H9 (cell line): Measurements from ENCODE around the gene QRICH2. TPM values are rescaled to one million over a fixed set of nuclear protein-coding genes. Genes with fewer than 3 reads are reported as not detected.

Experiments used
- DNase-seq: peaks from one replicate; pipeline ENCODE4 v3.0.0-alpha.2; 2017
- H2AFZ ChIP-seq: one replicate; pipeline ENCODE4 v1.6.1; 2013; ENCODE audit warnings: mild to moderate bottlenecking, low read length, control low read depth, moderate library complexity
- H2AK5ac ChIP-seq: 2 replicates; pipeline ENCODE4 v1.6.1; 2013; ENCODE audit warnings: low read length, control low read depth, mixed read lengths; ENCODE audit not compliant: insufficient read length
- H2BK120ac ChIP-seq: one replicate; pipeline ENCODE4 v1.6.1; 2013; ENCODE audit warnings: low read depth, mild to moderate bottlenecking, low read length, control low read depth, inconsistent platforms; ENCODE audit not compliant: poor library complexity, severe bottlenecking
- H2BK12ac ChIP-seq: 2 replicates; pipeline ENCODE4 v1.6.1; 2013; ENCODE audit warnings: low read length, control low read depth, mixed read lengths, low read depth; ENCODE audit not compliant: insufficient read length
- H2BK15ac ChIP-seq: 2 replicates; pipeline ENCODE4 v1.6.1; 2013; ENCODE audit warnings: low read depth, low read length, control low read depth
- H2BK20ac ChIP-seq: one replicate; pipeline ENCODE4 v1.6.1; 2013; ENCODE audit warnings: low read depth, mild to moderate bottlenecking, low read length, control low read depth, inconsistent platforms; ENCODE audit not compliant: poor library complexity, severe bottlenecking
- H2BK5ac ChIP-seq: 2 replicates; pipeline ENCODE4 v1.6.1; 2013; ENCODE audit warnings: low read length, control low read depth, mixed read lengths; ENCODE audit not compliant: insufficient read length
- H3K14ac ChIP-seq: 2 replicates; pipeline ENCODE4 v1.6.1; 2013; ENCODE audit warnings: low read length, control low read depth; ENCODE audit not compliant: insufficient read depth
- H3K18ac ChIP-seq: 2 replicates; pipeline ENCODE4 v1.6.1; 2013; ENCODE audit warnings: low read depth, mild to moderate bottlenecking, mixed read lengths, low read length, control low read depth; ENCODE audit not compliant: insufficient read length
- H3K23ac ChIP-seq: 2 replicates; pipeline ENCODE4 v1.6.1; 2013; ENCODE audit warnings: low read length, control low read depth, mixed read lengths, low read depth; ENCODE audit not compliant: insufficient read length
- H3K23me2 ChIP-seq: 2 replicates; pipeline ENCODE4 v1.6.1; 2013; ENCODE audit warnings: low read depth, mild to moderate bottlenecking, mixed read lengths, low read length, control low read depth; ENCODE audit not compliant: insufficient read length, poor library complexity, severe bottlenecking
- H3K27ac ChIP-seq: 2 replicates; pipeline ENCODE4 v1.5.1; 2013; ENCODE audit warnings: low read length, control low read depth, mixed read lengths, low read depth; ENCODE audit not compliant: insufficient read length
- H3K27me3 ChIP-seq: 2 replicates; pipeline ENCODE4 v1.6.1; 2013; ENCODE audit warnings: low read length, control low read depth, inconsistent platforms; ENCODE audit not compliant: insufficient read depth
- H3K4ac ChIP-seq: 2 replicates; pipeline ENCODE4 v1.6.1; 2013; ENCODE audit warnings: low read depth, mild to moderate bottlenecking, control low read depth, inconsistent platforms, low read length, moderate library complexity
- H3K4me1 ChIP-seq: 2 replicates; pipeline ENCODE4 v1.6.1; 2013; ENCODE audit warnings: low read length, control low read depth, inconsistent platforms; ENCODE audit not compliant: insufficient read depth
- H3K4me2 ChIP-seq: 2 replicates; pipeline ENCODE4 v1.6.1; 2013; ENCODE audit warnings: low read length, control low read depth, mixed read lengths; ENCODE audit not compliant: insufficient read length, insufficient read depth
- H3K56ac ChIP-seq: 2 replicates; pipeline ENCODE4 v1.6.1; 2013; ENCODE audit warnings: low read depth, mild to moderate bottlenecking, mixed read lengths, low read length, control low read depth; ENCODE audit not compliant: insufficient read length
- H3K79me1 ChIP-seq: 2 replicates; pipeline ENCODE4 v1.6.1; 2013; ENCODE audit warnings: low read depth, mild to moderate bottlenecking, moderate library complexity, low read length, control low read depth, inconsistent platforms; ENCODE audit not compliant: insufficient read depth, poor library complexity, severe bottlenecking
- H3K79me2 ChIP-seq: 2 replicates; pipeline ENCODE4 v1.6.1; 2013; ENCODE audit warnings: low read length, control low read depth, inconsistent platforms; ENCODE audit not compliant: insufficient read depth
- H3K9ac ChIP-seq: 2 replicates; pipeline ENCODE4 v1.6.1; 2013; ENCODE audit warnings: low read length, control low read depth, mixed read lengths; ENCODE audit not compliant: insufficient read length; ENCODE audit errors: extremely low read depth
- H3K9me3 ChIP-seq: one replicate; pipeline ENCODE4 v1.6.1; 2013; ENCODE audit warnings: low read depth, low read length, inconsistent platforms; ENCODE audit not compliant: control insufficient read depth
- H3T11ph ChIP-seq: one replicate; pipeline ENCODE4 v1.6.1; 2013; ENCODE audit warnings: mild to moderate bottlenecking, low read length, control low read depth, inconsistent platforms
- H4K20me1 ChIP-seq: one replicate; pipeline ENCODE4 v1.6.1; 2013; ENCODE audit not compliant: control insufficient read depth, insufficient read length, insufficient read depth
- H4K5ac ChIP-seq: 2 replicates; pipeline ENCODE4 v1.6.1; 2013; ENCODE audit warnings: low read depth, mild to moderate bottlenecking, mixed read lengths, low read length, control low read depth; ENCODE audit not compliant: insufficient read length
- H4K8ac ChIP-seq: replicated peaks from 2 replicates; pipeline ENCODE4 v1.6.1; 2013; ENCODE audit warnings: low read length, control low read depth, mixed read lengths, low read depth; ENCODE audit not compliant: insufficient read length
- H4K91ac ChIP-seq: 2 replicates; pipeline ENCODE4 v1.6.1; 2013; ENCODE audit warnings: low read depth, mild to moderate bottlenecking, moderate library complexity, mixed read lengths, low read length, control low read depth; ENCODE audit not compliant: insufficient read length
- H3K27ac Mint-ChIP-seq, 3 experiments: 2 replicates in 2 of 3; 3 replicates in 1 of 3; pipeline ENCODE4 v1.8.0; 2020 to 2021; ENCODE audit warnings: mixed read lengths in 3 of 3, mild to moderate bottlenecking in 1 of 3, moderate library complexity in 1 of 3
- H3K27me3 Mint-ChIP-seq: 2 replicates; pipeline ENCODE4 v1.8.0; 2021; ENCODE audit warnings: low read depth, mild to moderate bottlenecking, moderate library complexity, mixed read lengths
- H3K36me3 Mint-ChIP-seq, 3 experiments: 2 replicates in 2 of 3; 3 replicates in 1 of 3; pipeline ENCODE4 v1.8.0; 2020 to 2021; ENCODE audit warnings: low read depth in 3 of 3, mixed read lengths in 3 of 3; ENCODE audit not compliant: insufficient read depth in 1 of 3
- H3K4me1 Mint-ChIP-seq, 2 experiments: 2 replicates each; pipeline ENCODE4 v1.8.0; 2020; ENCODE audit warnings: mixed read lengths in 2 of 2
- H3K4me3 Mint-ChIP-seq, 2 experiments: 2 replicates in 1 of 2; 3 replicates in 1 of 2; pipeline ENCODE4 v1.8.0; 2020 to 2021; ENCODE audit warnings: mild to moderate bottlenecking in 2 of 2, mixed read lengths in 2 of 2, moderate library complexity in 1 of 2
- H3K9me3 Mint-ChIP-seq, 2 experiments: 2 replicates in 1 of 2; 3 replicates in 1 of 2; pipeline ENCODE4 v1.8.0; 2020; ENCODE audit warnings: mild to moderate bottlenecking in 2 of 2, mixed read lengths in 2 of 2, moderate library complexity in 1 of 2
- CTCF ChIP-seq: fragments of 200-600 bp; sonication (generic); conservative IDR thresholded peaks from 3 replicates; pipeline ENCODE4 v1.8.0; 2021; ENCODE audit warnings: antibody characterized with exemption, mild to moderate bottlenecking
- WGBS: extraction: QIAGEN DNeasy Blood & Tissue Kit; methylation state at CpG from one replicate; pipeline ENCODE4 v1.1.7; 2013; ENCODE audit warnings: missing lambda C conversion rate, low lambda C conversion rate, mixed read lengths; ENCODE audit not compliant: insufficient read length; ENCODE audit errors: extremely low coverage; 5-methylcytosine and 5-hydroxymethylcytosine counted together
- total RNA-seq: library from RNA; stranded (reverse); gene quantifications from 2 replicates; pipeline ENCODE4 v1.2.1, GENCODE V29; 2021

QRICH2 gene
- total RNA-seq, 1 experiment from 2014 or later: 3.2 TPM

GRCh38 chr17:76327696-76328095 is 19.6 kb upstream of the QRICH2 start:
- H2BK120ac ChIP-seq: no peak overlapping the region
- H2AFZ ChIP-seq: no peak overlapping the region
- H2AK5ac ChIP-seq: no peak overlapping the region
- no peak overlapping the region for H4K5ac ChIP-seq
- no peaks in the 10 kb centered on the region for H3K27me3 ChIP-seq
- no peak overlapping the region for H3K18ac ChIP-seq
- peaks cover 12 to 50% (median 50%) of the 10 kb centered on the region in 3 experiments; a peak in 6 of 7 replicates for H3K36me3 Mint-ChIP-seq
- no peak overlapping the region for H4K91ac ChIP-seq
- H3K4me3 Mint-ChIP-seq: no peak overlapping the region
- H3K4me2 ChIP-seq: no peak overlapping the region
- H3K4me1 ChIP-seq: no peaks in the 10 kb centered on the region
- H2BK5ac ChIP-seq: no peak overlapping the region
- no peaks in the 10 kb centered on the region for H4K20me1 ChIP-seq
- H3K9ac ChIP-seq: no peak overlapping the region
- no peak overlapping the region for H2BK12ac ChIP-seq
- DNase-seq: no peak
- H2BK20ac ChIP-seq: no peak overlapping the region
- no peaks in the 10 kb centered on the region for H3K9me3 ChIP-seq
- H2BK15ac ChIP-seq: no peak overlapping the region
- no peak overlapping the region for H3K27ac Mint-ChIP-seq
- H3T11ph ChIP-seq: no peak overlapping the region
- H3K14ac ChIP-seq: no peak overlapping the region
- H3K56ac ChIP-seq: no peak overlapping the region
- no peaks in the 10 kb centered on the region for H3K79me1 ChIP-seq
- H4K8ac ChIP-seq: no peak overlapping the region
- H3K27ac ChIP-seq: no peak overlapping the region
- no peak overlapping the region for H3K4ac ChIP-seq
- H3K27me3 Mint-ChIP-seq: no peaks in the 10 kb centered on the region
- H3K4me1 Mint-ChIP-seq: no peaks in the 10 kb centered on the region
- H3K23ac ChIP-seq: no peak overlapping the region
- no peak for TF ChIP-seq CTCF
- H3K79me2 ChIP-seq: no peaks in the 10 kb centered on the region
- H3K23me2 ChIP-seq: no peaks in the 10 kb centered on the region
- no CpG with 5 or more reads among the region's 6 CpGs for WGBS
- no peaks in the 10 kb centered on the region for H3K9me3 Mint-ChIP-seq
